HG03558 (cell line): ENCODE measurements around the gene MLLT3.

Source experiments
- ATAC-seq: cut with Tn5 transposase; IDR thresholded peaks from one replicate; pipeline ENCODE4 v1.9.1; 2021; ENCODE audit warnings: moderate number of reproducible peaks; ENCODE audit not compliant: unreplicated experiment; ENCODE audit errors: extremely low read depth

Gene MLLT3

GRCh38 chr9:20397348-20397747, 225.0 kb downstream of the MLLT3 start:
- no peak for ATAC-seq

- ATAC-seq = no peak
Measured at GRCh38 chr9:20396509-20396908, 225.8 kb downstream of the MLLT3 start.

GRCh38 chr9:20395651-20396050, 226.6 kb downstream of the MLLT3 start:
- ATAC-seq = no peak

GRCh38 chr9:20394969-20395368, 227.3 kb downstream of the MLLT3 start:
- no peak for ATAC-seq

- no peak for ATAC-seq
Measured at GRCh38 chr9:20391208-20391607, 231.1 kb downstream of the MLLT3 start.

GRCh38 chr9:20390400-20390799, 231.9 kb downstream of the MLLT3 start:
- no peak for ATAC-seq

- ATAC-seq = no peak
Measured at GRCh38 chr9:20387062-20387461, 235.2 kb downstream of the MLLT3 start.

- no peak for ATAC-seq
Measured at GRCh38 chr9:20384642-20385041, 237.7 kb downstream of the MLLT3 start.

GRCh38 chr9:20382460-20383071, 239.7 kb downstream of the MLLT3 start:
- ATAC-seq = peak; percentile 57

GRCh38 chr9:20380546-20380945, 241.8 kb downstream of the MLLT3 start:
- no peak for ATAC-seq

- ATAC-seq = no peak
Measured at GRCh38 chr9:20379804-20380225, 242.5 kb downstream of the MLLT3 start.

- no peak for ATAC-seq
Measured at GRCh38 chr9:20378851-20379250, 243.4 kb downstream of the MLLT3 start.

- ATAC-seq = no peak
Measured at GRCh38 chr9:20377790-20378189, 244.5 kb downstream of the MLLT3 start.

GRCh38 chr9:20376731-20377375, 245.4 kb downstream of the MLLT3 start:
- ATAC-seq = no peak

GRCh38 chr9:20376042-20376441, 246.3 kb downstream of the MLLT3 start:
- ATAC-seq = no peak

- no peak for ATAC-seq
Measured at GRCh38 chr9:20373263-20373662, 249.0 kb downstream of the MLLT3 start.

- no peak for ATAC-seq
Measured at GRCh38 chr9:20369391-20369790, 252.9 kb downstream of the MLLT3 start.

- ATAC-seq = no peak
Measured at GRCh38 chr9:20367855-20368254, 254.4 kb downstream of the MLLT3 start.

GRCh38 chr9:20364959-20365358, 257.3 kb downstream of the MLLT3 start:
- no peak for ATAC-seq

GRCh38 chr9:20363233-20363632, 259.1 kb downstream of the MLLT3 start:
- no peak for ATAC-seq

- peak; percentile 75 for ATAC-seq
Measured at GRCh38 chr9:20361656-20362570, 260.4 kb downstream of the MLLT3 start.
